ENCODE data around the gene MYO3B.

The MYO3B gene

DNA sequence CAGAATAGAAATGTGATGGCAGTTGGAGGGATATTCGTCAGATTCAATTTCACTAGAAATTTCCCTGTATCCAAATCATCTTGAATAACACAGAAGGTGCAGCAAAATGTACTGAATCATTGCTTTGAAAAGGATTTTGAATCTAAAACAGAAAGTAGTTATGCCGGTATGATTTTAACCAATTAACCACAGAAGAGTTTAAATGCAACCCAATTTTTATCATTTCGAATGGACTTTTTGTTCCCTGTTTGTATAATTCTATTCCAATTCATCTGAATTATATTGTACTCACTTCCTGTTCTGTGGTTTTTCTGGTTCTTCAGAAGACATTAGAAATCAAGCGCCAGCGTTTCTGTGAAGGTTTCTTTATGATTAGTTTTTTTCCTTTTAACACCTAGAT is 190.4 kb downstream of the MYO3B start:
- DNase-seq (ENCODE audit: low read depth in 2 of 2), result no peak

DNA sequence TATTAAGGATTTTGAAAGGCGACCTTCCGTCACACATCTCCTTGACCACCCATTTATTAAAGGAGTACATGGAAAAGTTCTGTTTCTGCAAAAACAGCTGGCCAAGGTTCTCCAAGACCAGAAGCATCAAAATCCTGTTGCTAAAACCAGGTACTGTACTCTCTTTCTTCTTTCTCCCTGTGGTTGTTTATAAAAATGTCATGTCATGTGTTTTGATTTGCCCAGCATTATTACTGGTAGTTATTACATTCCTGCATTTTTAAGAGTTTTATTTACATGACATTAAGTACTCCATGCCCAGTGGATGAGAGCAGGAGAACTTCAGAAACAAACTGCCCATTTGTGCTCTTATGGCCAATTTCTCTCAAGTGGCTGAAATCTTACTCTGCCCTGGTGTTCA is 191.3 kb downstream of the MYO3B start:
- DNase-seq (ENCODE audit: low read depth in 2 of 2), result no peak

GRCh38 chr2:170369894-170370293 is 191.9 kb downstream of the MYO3B start:
- no peak for DNase-seq (ENCODE audit: low read depth in 2 of 2)

- no peak for DNase-seq (ENCODE audit: low read depth in 2 of 2)
Measured at GRCh38 chr2:170371231-170371998, 193.5 kb downstream of the MYO3B start.

DNA sequence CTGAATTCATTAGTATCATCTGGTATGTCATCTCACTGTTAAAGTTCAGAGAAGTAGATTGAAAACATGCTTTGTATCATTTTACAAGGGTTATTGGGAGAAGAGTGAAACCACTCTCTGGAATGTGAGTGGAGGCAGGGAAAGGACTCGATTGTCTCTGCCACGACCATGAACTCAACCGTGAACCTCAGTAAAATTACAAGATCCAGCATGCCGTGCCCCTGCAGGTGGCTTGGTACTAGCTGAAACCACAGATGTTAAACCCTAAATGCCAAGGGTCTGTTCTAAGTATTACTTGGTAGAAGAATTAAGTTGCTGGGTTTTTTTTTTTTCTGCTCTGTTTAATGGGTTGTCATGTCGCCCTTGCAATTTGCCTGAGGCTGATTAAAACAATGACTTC is 197.2 kb downstream of the MYO3B start:
- no peak for DNase-seq (ENCODE audit: low read depth in 2 of 2)

DNA sequence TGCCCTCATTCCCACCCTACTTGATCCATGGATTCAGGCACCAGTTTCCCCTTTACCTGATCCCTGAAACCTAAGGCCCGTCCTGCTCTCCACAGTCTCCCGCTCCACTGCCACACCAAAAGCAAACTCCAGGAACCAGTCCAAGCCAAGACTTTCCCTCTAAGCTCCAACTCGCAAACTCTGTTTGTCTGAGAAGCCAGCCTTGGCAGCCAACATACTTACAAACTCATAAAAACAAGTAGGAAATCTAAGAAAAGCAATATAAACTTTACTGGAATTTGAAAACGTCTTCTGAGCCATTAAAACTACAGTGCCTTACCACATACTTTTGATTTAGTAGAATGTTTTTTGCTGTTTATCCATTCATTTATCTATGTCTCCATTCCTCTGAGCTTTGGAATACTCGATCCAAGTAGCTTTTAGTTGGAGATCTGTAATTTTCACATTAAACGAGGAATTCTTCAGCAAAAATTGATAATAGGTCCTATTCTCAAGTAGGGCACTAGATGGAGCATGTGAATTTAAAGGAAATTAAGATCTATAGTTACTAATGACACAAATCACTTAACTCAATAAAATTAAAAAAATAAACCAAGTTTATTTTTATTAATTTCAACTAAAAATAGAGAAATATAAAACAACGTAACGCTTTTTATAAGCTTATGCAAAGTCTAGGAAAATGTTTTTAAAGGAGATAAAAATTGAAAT is 199.7 kb downstream of the MYO3B start:
- DNase-seq (ENCODE audit: low read depth in 2 of 2), result no peak

DNA sequence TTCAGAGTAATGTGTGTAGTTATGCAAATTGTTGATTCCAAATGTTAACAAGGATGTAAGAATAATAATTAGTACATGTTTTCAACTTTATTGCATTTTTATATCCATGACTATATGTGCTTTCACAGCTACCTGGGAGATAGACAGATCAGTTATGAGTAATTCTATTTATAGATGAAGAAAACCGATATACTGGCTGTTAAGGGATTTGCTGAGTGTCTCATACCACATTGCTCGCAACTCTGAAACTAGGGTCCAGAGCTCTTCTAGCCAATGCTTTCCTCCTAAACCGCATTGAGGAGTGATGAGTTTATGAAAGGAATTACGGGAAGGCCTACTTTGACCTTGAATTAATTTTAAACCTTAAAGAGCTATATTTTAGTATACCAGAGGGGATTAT is 202.3 kb downstream of the MYO3B start:
- no peak for DNase-seq (ENCODE audit: low read depth in 2 of 2)

- no peak for DNase-seq (ENCODE audit: low read depth in 2 of 2)
Measured at GRCh38 chr2:170381678-170382077, 203.7 kb downstream of the MYO3B start.

DNA sequence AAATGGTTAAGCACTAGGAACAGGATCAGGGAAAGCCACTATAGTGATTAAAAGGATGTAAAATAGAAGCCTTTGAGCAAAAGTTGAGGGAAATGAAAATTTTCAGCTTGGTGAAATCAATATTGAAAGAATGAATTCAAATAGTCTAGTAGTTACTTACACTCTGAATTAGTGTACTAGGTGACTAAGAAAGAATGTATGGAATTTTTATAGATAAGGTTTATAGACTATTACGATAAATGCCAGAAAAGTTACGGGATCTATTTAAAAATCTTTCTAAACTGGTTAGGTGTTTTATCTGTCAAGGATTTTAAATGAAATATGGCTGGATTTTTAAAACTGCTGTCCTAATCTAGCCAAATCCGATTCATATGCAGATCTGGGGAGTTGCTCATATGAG is 208.6 kb downstream of the MYO3B start:
- DNase-seq (ENCODE audit: low read depth in 2 of 2), result no peak

DNA sequence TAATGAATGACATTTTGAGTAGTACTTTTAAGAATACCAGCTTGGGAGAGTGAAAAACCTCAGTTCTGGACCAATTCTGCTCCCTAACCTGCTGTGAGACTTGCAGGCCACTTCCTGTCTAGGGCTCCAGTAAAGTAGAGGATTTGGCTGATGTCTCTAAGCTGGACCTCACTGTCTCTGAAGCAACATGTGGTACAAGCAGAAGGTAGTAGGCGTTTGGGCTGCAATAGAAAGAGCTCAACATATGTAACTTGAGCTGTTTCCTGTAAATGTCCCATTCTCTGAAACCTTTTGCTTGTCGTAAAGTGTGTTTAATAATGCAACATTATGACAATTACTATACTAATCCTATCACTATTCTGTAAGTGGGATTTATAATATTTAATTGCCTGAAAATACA is 213.1 kb downstream of the MYO3B start:
- no peak for DNase-seq (ENCODE audit: low read depth in 2 of 2)

DNA sequence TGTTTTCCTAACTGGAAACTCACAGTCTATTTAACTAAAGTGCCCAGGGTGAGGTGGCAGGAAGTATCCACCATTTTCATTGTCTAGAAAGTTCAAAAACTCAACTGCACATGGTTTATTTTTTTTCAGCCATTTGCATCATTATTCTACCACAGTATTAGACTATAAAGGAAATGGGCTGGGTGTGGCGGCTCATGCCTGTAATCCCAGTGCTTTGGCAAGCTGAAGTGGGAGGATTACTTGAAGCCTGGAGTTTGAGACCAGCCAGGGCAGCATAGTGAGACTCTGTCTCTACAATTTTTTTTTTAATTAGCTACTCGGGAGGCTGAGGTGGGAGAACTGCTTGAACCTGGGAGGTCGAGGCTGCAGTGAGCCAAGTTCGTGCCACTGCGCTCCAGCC is 213.8 kb downstream of the MYO3B start:
- DNase-seq (ENCODE audit: low read depth in 2 of 2), result no peak

GRCh38 chr2:170393861-170394498 is 216.0 kb downstream of the MYO3B start:
- DNase-seq (ENCODE audit: low read depth in 2 of 2), result no peak

DNA sequence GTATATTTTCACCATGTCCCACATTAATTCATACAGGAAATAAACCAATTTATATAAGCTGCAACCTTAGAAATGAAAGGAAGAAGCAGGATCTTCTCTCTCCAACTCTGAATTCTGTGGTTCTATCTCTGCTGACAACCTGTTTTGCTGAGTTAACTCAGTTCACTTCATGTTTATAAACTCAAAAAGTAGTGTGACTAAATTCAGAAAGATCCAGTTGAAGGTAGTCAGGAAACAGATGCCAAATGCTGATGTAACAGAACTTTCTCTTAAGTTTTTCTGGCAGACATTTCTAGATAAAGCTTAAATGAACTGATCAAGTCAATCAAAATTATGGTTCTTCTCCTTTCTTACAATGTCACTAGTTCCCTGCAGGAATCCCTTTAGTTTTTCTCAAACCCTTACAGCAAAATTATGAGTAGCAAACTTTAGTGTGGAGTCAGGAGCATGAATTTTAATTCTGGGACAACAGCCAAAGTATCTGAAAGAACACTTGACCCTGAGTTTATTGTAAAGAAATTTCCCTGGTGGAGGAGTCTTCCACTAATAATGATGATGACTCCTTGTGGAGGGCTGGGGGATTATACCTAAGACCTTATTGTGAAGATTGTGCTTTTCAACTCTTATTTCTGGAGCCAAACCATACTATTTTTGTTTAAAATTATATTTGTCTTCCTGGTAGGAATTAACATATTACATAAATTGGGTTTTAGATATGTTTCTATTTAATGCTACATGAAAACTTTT is 216.9 kb downstream of the MYO3B start:
- DNase-seq (ENCODE audit: low read depth in 2 of 2), result no peak

DNA sequence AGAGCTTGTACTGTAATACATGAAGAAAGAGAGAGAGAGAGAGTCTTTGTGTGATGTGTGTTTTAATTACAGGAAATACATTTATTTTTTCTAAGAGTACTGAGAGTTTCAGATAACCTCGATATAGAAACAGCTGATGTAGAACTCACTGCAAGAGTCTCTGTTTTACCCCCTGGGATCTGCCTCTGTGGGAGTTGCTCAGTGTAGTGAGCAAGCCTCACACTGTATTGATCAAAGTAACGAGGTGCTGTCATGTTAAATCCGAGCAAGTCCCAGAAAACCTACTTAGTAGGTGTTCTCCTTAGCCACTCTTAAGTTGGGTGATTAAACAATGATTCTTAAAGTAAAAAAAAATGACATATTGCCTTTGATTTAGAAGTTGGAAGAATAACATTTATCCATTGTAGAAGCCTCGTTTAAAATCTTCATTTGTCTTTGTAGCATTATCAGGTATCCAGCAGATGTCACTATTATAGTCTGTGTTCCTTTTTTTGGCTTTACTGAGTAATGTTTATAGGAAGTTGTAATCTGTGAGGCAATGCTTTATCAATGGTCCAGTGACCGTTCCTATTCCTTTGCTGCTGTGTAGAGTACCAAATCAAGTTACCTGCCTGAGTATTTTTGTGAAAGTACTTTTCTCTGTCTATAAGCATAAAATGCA is 219.0 kb downstream of the MYO3B start:
- DNase-seq (ENCODE audit: low read depth in 2 of 2), result no peak

DNA sequence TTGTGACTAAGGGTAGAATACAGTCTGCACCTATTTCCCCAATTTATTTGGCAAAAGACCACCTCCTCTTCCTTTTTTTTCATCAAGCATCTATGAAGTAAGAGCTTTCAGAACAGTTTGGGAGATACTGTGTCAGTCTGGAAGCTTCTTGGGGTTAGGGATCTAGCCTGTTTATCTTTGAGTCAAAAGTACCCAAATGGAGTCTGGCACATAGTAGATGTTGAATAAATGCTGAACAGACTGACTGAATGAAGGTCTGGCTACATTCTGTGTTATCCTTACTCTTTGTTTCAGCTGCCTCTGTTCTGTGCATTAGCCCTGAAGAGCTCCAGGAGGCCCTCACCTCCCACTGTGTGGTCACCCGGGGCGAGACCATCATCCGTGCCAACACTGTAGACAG is 223.2 kb downstream of the MYO3B start:
- DNase-seq (ENCODE audit: low read depth in 2 of 2), result no peak

DNA sequence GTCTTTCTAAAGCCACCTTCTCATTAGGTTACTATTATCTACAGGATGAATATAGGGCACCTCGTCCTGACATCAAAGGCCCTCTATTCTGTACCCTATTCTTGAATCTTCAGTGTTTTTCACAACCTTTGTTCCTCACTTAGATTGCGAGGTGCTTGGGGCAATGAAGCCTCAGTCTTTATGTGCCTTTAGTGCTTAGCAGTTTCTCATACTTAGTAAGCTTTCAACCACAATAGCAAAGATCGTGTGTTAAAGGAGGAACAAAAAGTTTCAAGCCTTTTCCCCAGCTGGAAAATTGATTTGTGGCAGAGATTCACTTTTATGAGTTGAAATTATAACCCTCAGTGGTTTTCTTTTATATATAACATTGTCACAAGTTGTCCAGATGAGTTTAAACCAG is 226.9 kb downstream of the MYO3B start:
- DNase-seq (ENCODE audit: low read depth in 2 of 2), result no peak

- DNase-seq (ENCODE audit: low read depth in 2 of 2), result no peak
Measured at GRCh38 chr2:170405326-170405725, 227.4 kb downstream of the MYO3B start.

GRCh38 chr2:170408461-170409163 is 230.7 kb downstream of the MYO3B start:
- no peak for DNase-seq (ENCODE audit: low read depth in 2 of 2)

GRCh38 chr2:170409164-170409535 is 231.2 kb downstream of the MYO3B start:
- peak; percentile 57 to 74 for DNase-seq (ENCODE audit: low read depth in 2 of 2)

GRCh38 chr2:170411660-170412059 is 233.7 kb downstream of the MYO3B start:
- DNase-seq (ENCODE audit: low read depth in 2 of 2), result no peak

Data from stimulated activated CD4-positive, alpha-beta T cell treated with anti-CD3 and anti-CD28 coated beads, Interleukin-1b, Interleukin-23, amount 100 ng/mL, for 4 hours (primary cell).